Neural progenitor cell (in vitro differentiated cells): ENCODE data around the gene CACNA1B. TPM values are rescaled to one million over a fixed set of nuclear protein-coding genes. Genes with fewer than 3 reads are reported as not detected.
A peak's percentile ranks its signal among the peaks of the same experiment; 100 is the strongest.

ENCODE experiments used
- DNase-seq: peaks from one replicate; pipeline ENCODE4 v3.0.0-alpha.2; 2016; ENCODE audit warnings: low spot score
- H2AFZ ChIP-seq: fragments of 200-600 bp; sonication (generic); replicated peaks from 2 replicates; pipeline ENCODE4 v1.6.1; 2016; ENCODE audit warnings: antibody characterized with exemption
- H3F3A ChIP-seq: fragments of 200-600 bp; sonication (generic); 2 replicates; pipeline ENCODE4 v1.6.1; 2016; ENCODE audit warnings: antibody characterized with exemption, low read depth
- H3K27ac ChIP-seq: fragments of 200-600 bp; sonication (generic); 2 replicates; pipeline ENCODE4 v1.5.1; 2016; ENCODE audit warnings: mild to moderate bottlenecking
- H3K27me3 ChIP-seq: fragments of 200-600 bp; sonication (generic); 2 replicates; pipeline ENCODE4 v1.6.1; 2016; ENCODE audit warnings: mild to moderate bottlenecking, moderate library complexity
- H3K36me3 ChIP-seq: fragments of 200-600 bp; sonication (generic); 2 replicates; pipeline ENCODE4 v1.5.1; 2016
- H3K4me1 ChIP-seq: fragments of 200-600 bp; sonication (generic); 2 replicates; pipeline ENCODE4 v1.6.1; 2016; ENCODE audit warnings: mixed run types
- H3K4me2 ChIP-seq: fragments of 200-600 bp; sonication (generic); 2 replicates; pipeline ENCODE4 v1.6.1; 2016
- H3K4me3 ChIP-seq: fragments of 200-600 bp; sonication (generic); 2 replicates; pipeline ENCODE4 v1.5.1; 2016
- H3K79me2 ChIP-seq: fragments of 200-600 bp; sonication (generic); 2 replicates; pipeline ENCODE4 v1.6.1; 2016; ENCODE audit warnings: low read depth
- H3K9ac ChIP-seq: fragments of 200-600 bp; sonication (generic); 2 replicates; pipeline ENCODE4 v1.6.1; 2016
- H3K9me3 ChIP-seq: fragments of 200-600 bp; sonication (generic); 2 replicates; pipeline ENCODE4 v1.5.1; 2016; ENCODE audit warnings: low read depth
- H4K20me1 ChIP-seq: fragments of 200-600 bp; sonication (generic); 2 replicates; pipeline ENCODE4 v1.6.1; 2016; ENCODE audit warnings: low read depth
- H3K27ac Mint-ChIP-seq: 3 replicates; pipeline ENCODE4 v1.8.0; 2021; ENCODE audit warnings: mixed read lengths
- H3K27me3 Mint-ChIP-seq: 2 replicates; pipeline ENCODE4 v1.8.0; 2022; ENCODE audit warnings: low read depth, mild to moderate bottlenecking, inconsistent platforms, moderate library complexity, mixed read lengths; ENCODE audit not compliant: insufficient read depth
- H3K36me3 Mint-ChIP-seq: 3 replicates; pipeline ENCODE4 v1.8.0; 2021; ENCODE audit warnings: mixed read lengths
- H3K4me1 Mint-ChIP-seq: 3 replicates; pipeline ENCODE4 v1.8.0; 2021; ENCODE audit warnings: mixed read lengths
- H3K4me3 Mint-ChIP-seq: 3 replicates; pipeline ENCODE4 v1.8.0; 2021; ENCODE audit warnings: mild to moderate bottlenecking, moderate library complexity, mixed read lengths
- H3K9me3 Mint-ChIP-seq: 3 replicates; pipeline ENCODE4 v1.8.0; 2020; ENCODE audit warnings: mixed read lengths
- EZH2 ChIP-seq: fragments of 200-600 bp; sonication (generic); IDR thresholded peaks from 2 replicates; pipeline ENCODE4 v1.6.1; 2017; ENCODE audit warnings: antibody characterized with exemption, mild to moderate bottlenecking, moderate library complexity
- EZH2phosphoT487 ChIP-seq: fragments of 200-600 bp; sonication (generic); IDR thresholded peaks from 2 replicates; pipeline ENCODE4 v1.6.1; 2017; ENCODE audit warnings: antibody characterized with exemption
- total RNA-seq: library from RNA; depleted of rRNA; stranded (reverse); fragments of >200 nt; gene quantifications from 2 replicates; pipeline ENCODE4 v1.2.3, GENCODE V29; 2015; ENCODE audit warnings: low replicate concordance
- TF ChIP-seq, protein P1 (sequence below): fragments of 200-600 bp; sonication (generic); IDR thresholded peaks from 2 replicates; pipeline ENCODE4 v1.5.1; 2017; ENCODE audit warnings: antibody characterized with exemption, mild to moderate bottlenecking

CACNA1B gene
- total RNA-seq, 1 donor from 2014 or later: 0.30 TPM

DNA sequence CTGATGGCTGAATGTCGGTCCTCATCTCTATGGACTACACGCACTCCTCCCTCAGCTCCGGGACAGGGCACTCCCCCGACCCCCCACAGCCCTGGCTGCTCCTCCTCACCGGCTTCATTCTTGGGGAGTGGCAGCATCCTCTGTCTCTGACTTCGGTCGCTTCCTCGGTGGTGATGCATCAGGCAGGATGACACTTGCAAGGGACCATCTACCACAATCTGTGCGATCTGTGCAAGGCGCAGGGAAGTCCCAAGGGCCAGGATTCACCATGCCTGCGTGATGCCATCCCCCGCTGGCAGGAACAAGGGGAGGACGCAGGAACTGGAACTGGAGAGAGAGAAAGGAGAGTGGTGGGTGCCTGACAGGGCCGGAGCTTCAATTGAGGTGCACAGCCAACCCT lies 2.2 kb upstream of the CACNA1B start:
- no peak for DNase-seq
- peaks cover 28% of the 10 kb centered on the region for H3K27me3 Mint-ChIP-seq
- TF ChIP-seq EZH2phosphoT487 (no peak), EZH2 (no peak)
- TF ChIP-seq, protein P1, sequence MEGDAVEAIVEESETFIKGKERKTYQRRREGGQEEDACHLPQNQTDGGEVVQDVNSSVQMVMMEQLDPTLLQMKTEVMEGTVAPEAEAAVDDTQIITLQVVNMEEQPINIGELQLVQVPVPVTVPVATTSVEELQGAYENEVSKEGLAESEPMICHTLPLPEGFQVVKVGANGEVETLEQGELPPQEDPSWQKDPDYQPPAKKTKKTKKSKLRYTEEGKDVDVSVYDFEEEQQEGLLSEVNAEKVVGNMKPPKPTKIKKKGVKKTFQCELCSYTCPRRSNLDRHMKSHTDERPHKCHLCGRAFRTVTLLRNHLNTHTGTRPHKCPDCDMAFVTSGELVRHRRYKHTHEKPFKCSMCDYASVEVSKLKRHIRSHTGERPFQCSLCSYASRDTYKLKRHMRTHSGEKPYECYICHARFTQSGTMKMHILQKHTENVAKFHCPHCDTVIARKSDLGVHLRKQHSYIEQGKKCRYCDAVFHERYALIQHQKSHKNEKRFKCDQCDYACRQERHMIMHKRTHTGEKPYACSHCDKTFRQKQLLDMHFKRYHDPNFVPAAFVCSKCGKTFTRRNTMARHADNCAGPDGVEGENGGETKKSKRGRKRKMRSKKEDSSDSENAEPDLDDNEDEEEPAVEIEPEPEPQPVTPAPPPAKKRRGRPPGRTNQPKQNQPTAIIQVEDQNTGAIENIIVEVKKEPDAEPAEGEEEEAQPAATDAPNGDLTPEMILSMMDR: no peak

DNA sequence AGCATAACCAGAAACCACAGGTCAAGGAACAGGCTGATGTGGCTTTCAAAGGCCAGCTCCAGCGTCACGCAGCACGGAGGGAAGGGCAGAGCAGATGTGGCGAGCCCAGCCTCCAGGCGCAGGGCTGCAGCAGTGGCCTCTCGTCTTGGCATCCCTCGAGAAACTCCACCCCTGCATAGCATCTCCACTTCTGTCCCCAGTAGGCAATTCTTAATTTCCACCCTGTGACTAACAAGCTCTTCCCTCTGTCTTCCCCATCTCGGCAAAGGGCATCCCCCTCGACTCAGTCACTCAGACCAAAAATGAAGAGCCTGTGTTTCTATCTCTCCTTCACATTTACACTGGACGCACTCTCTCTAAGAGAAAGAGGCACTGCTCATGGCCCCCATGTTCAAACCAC lies 1.7 kb upstream of the CACNA1B start:
- no peaks in the 10 kb centered on the region for H3K36me3 ChIP-seq
- Mint-ChIP-seq H3K27ac (no peak overlapping the region), H3K9me3 (peaks cover 5% of the 10 kb centered on the region), H3K36me3 (no peaks in the 10 kb centered on the region), H3K27me3 (peaks cover 28% of the 10 kb centered on the region), H3K4me3 (no peak overlapping the region), H3K4me1 (no peaks in the 10 kb centered on the region)
- DNase-seq: no peak
- H3F3A ChIP-seq: no peaks in the 10 kb centered on the region
- TF ChIP-seq, protein P1: no peak
- TF ChIP-seq EZH2: no peak
- TF ChIP-seq EZH2phosphoT487: no peak
- H4K20me1 ChIP-seq: peaks cover 25% of the 10 kb centered on the region
- H3K4me3 ChIP-seq: no peak overlapping the region
- H3K9ac ChIP-seq: no peak overlapping the region
- no peaks in the 10 kb centered on the region for H3K79me2 ChIP-seq
- H3K27ac ChIP-seq: no peak overlapping the region
- H3K4me1 ChIP-seq: peaks cover 4% of the 10 kb centered on the region
- H3K9me3 ChIP-seq: no peaks in the 10 kb centered on the region
- no peak overlapping the region for H3K4me2 ChIP-seq
- no peak overlapping the region for H2AFZ ChIP-seq
- H3K27me3 ChIP-seq: peaks cover 51% of the 10 kb centered on the region

More for the DNA sequence above, 2.2 kb upstream of the CACNA1B start:
- Histone ChIP-seq H3K4me1 (peaks cover 4% of the 10 kb centered on the region), H3K9me3 (no peaks in the 10 kb centered on the region), H3K36me3 (no peaks in the 10 kb centered on the region), H3K27me3 (peaks cover 51% of the 10 kb centered on the region), H3K4me3 (no peak overlapping the region), H4K20me1 (peaks cover 20% of the 10 kb centered on the region), H2AFZ (no peak overlapping the region), H3K4me2 (no peak overlapping the region), H3K9ac (no peak overlapping the region), H3F3A (no peaks in the 10 kb centered on the region), H3K79me2 (no peaks in the 10 kb centered on the region), H3K27ac (no peak overlapping the region)
- Mint-ChIP-seq H3K27ac (no peak overlapping the region), H3K36me3 (no peaks in the 10 kb centered on the region), H3K9me3 (peaks cover 5% of the 10 kb centered on the region), H3K4me3 (no peak overlapping the region), H3K4me1 (no peaks in the 10 kb centered on the region)

DNA sequence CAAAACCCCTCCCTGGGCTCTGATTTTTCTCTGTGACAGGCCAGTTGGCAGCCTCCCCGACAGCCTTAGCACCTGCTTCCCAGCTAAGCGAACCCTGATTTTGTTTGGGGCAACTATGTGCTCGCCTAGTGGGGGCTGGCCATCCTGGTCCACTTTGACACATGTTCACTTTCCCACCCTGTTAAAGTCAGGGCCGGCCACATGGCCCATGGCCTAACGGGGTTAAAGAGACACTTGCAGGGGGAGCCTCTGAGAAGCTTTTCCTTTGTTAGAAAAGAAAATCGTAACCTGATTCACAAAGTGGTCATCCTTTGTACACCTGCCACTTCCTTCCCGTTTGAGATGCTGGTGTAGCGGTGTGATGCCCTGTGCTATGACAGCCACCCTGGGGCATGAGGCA lies 1.3 kb upstream of the CACNA1B start:
- H3K27me3 Mint-ChIP-seq: peaks cover 30% of the 10 kb centered on the region

More for the DNA sequence above, 1.3 kb upstream of the CACNA1B start:
- Mint-ChIP-seq H3K27ac (no peak overlapping the region), H3K36me3 (no peaks in the 10 kb centered on the region), H3K4me1 (no peaks in the 10 kb centered on the region), H3K4me3 (peak overlapping the region; percentile 69), H3K9me3 (peaks cover 5% of the 10 kb centered on the region)
- no peaks in the 10 kb centered on the region for H3K9me3 ChIP-seq
- DNase-seq: no peak
- H4K20me1 ChIP-seq: peaks cover 29% of the 10 kb centered on the region
- no peaks in the 10 kb centered on the region for H3F3A ChIP-seq
- TF ChIP-seq EZH2 (no peak), EZH2phosphoT487 (no peak)
- TF ChIP-seq, protein P1: no peak
- no peak overlapping the region for H3K9ac ChIP-seq
- H3K27ac ChIP-seq: no peak overlapping the region
- H2AFZ ChIP-seq: no peak overlapping the region
- no peaks in the 10 kb centered on the region for H3K79me2 ChIP-seq
- H3K4me2 ChIP-seq: no peak overlapping the region
- H3K4me1 ChIP-seq: peaks cover 4% of the 10 kb centered on the region
- H3K4me3 ChIP-seq: no peak overlapping the region
- peaks cover 51% of the 10 kb centered on the region for H3K27me3 ChIP-seq
- no peaks in the 10 kb centered on the region for H3K36me3 ChIP-seq
